ENCODE data around the gene RAB5B.

DNA sequence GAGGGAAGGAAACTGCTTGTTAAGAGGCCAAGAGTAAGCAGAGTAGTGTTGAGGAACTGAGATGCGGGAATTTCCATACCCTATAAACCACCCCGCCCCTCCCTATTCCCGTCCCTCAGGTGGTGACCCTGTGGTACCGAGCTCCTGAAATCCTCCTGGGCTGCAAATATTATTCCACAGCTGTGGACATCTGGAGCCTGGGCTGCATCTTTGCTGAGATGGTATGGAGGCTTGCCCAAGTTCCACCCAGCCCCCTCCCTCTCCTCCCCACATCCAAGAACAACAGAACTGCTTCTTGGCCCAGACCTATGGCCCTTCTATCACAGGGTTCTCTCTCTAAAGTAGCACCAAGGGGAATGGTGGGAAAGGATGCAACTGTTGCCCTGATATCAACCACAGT lies 4.5 kb upstream of the RAB5B start:
- TF ChIP-seq, protein P1, sequence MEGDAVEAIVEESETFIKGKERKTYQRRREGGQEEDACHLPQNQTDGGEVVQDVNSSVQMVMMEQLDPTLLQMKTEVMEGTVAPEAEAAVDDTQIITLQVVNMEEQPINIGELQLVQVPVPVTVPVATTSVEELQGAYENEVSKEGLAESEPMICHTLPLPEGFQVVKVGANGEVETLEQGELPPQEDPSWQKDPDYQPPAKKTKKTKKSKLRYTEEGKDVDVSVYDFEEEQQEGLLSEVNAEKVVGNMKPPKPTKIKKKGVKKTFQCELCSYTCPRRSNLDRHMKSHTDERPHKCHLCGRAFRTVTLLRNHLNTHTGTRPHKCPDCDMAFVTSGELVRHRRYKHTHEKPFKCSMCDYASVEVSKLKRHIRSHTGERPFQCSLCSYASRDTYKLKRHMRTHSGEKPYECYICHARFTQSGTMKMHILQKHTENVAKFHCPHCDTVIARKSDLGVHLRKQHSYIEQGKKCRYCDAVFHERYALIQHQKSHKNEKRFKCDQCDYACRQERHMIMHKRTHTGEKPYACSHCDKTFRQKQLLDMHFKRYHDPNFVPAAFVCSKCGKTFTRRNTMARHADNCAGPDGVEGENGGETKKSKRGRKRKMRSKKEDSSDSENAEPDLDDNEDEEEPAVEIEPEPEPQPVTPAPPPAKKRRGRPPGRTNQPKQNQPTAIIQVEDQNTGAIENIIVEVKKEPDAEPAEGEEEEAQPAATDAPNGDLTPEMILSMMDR (IDR thresholded peaks at IDR 0.05) = no peak
- no peak for TF ChIP-seq POLR2A (IDR thresholded peaks at IDR 0.05)

All from testis (tissue), 2 donors.